Ovary (tissue), 9 donors: ENCODE measurements around the gene SEC61A2. TPM values are rescaled to one million over a fixed set of nuclear protein-coding genes. Genes with fewer than 3 reads are reported as not detected.

Experiments used
- DNase-seq, 5 donors: peaks; one replicate each; pipeline ENCODE4 v3.0.0-alpha.2; 2019 to 2020
- H3K27ac ChIP-seq, 2 donors: fragments of 200-600 bp; one replicate each; pipeline versions ENCODE4 v1.5.1 to v1.8.0; 2019 to 2022
- H3K27me3 ChIP-seq: fragments of 200-600 bp; one replicate; pipeline ENCODE4 v1.8.0; 2022
- H3K36me3 ChIP-seq: fragments of 200-600 bp; sonication (generic); one replicate; pipeline ENCODE4 v1.5.1; 2019
- H3K4me1 ChIP-seq: one replicate; pipeline ENCODE4 v1.8.1; 2013; ENCODE audit warnings: mild to moderate bottlenecking, moderate library complexity; ENCODE audit not compliant: insufficient read depth
- H3K4me3 ChIP-seq: fragments of 200-600 bp; sonication (generic); one replicate; pipeline ENCODE4 v1.5.1; 2017
- H3K9me3 ChIP-seq, 2 donors: fragments of 200-600 bp in 1 of 2; sonication (generic) in 1 of 2; one replicate each; pipeline versions ENCODE4 v1.5.1 to v1.8.1; 2013 to 2019; ENCODE audit warnings: mild to moderate bottlenecking in 1 of 2, moderate library complexity in 1 of 2
- EP300 ChIP-seq: sonication (generic); formaldehyde crosslinking; IDR thresholded peaks from one replicate; pipeline ENCODE4 v1.6.1; 2017; ENCODE audit warnings: antibody characterized with exemption
- POLR2A ChIP-seq: fragments of 450-650 bp; IDR thresholded peaks from one replicate; pipeline ENCODE4 v1.6.1; 2017; ENCODE audit warnings: antibody characterized with exemption, mild to moderate bottlenecking, moderate library complexity
- WGBS, 3 donors: extraction: QIAGEN DNeasy Blood & Tissue Kit in 1 of 3; methylation state at CpG; one replicate each; pipeline versions ENCODE4 v1.1.5 to v1.1.7; 2013 to 2017; 5-methylcytosine and 5-hydroxymethylcytosine counted together
- intact Hi-C, 4 donors: fragments of 100-400 bp; cut with DNase I; formaldehyde crosslinking; loops; one replicate each; pipeline versions ENCODE4 v1.11.0 to v1.15.1; 2022 to 2023
- polyA plus RNA-seq, 2 donors: library from polyadenylated mRNA; stranded (reverse); fragments of 200-250 nt in 1 of 2; fragments of 350-450 nt in 1 of 2; fragmentation: Illumina TruSeq in 1 of 2; extraction: RNeasy Lipid Tissue Mini Kit (QIAGEN cat#74804) in 1 of 2; gene quantifications; one replicate each; pipeline ENCODE4 v1.2.3, GENCODE V29; 2013 to 2014
- total RNA-seq, 7 donors: library from RNA; depleted of rRNA in 2 of 7; stranded (reverse); fragments of >200 nt in 2 of 7; fragmentation: NEBNext Ultra II Directional in 3 of 7; extraction: Animal tissue kit (Norgen Biotek cat#: 25700) in 3 of 7; gene quantifications; one replicate each; pipeline versions ENCODE4 v1.1.0 to v1.2.4, GENCODE V29; 2016 to 2023
- TF ChIP-seq, protein P1 (sequence below), 3 donors: fragments of 450-650 bp in 2 of 3; fragments of 200-600 bp in 1 of 3; IDR thresholded peaks; one replicate each; pipeline versions ENCODE4 v1.5.1 to v1.8.0; 2016 to 2022; ENCODE audit warnings: antibody characterized with exemption in 3 of 3, mild to moderate bottlenecking in 1 of 3
- donor health status: DM: no; HTN: no; CAD: no; lungs with moderate emphysema.
- donor health status: DM: no; HTN: no; CAD: no.
- donor health status: Bipolar disorder and iron deficiency.
- donor health status: DM: yes; HTN: yes; CAD: no.
- donor health status: DM: no; HTN: no; CAD: no.
- donor health status: DM: yes; HTN: yes; CAD: no.

SEC61A2 gene
- total and polyA plus RNA-seq, 9 donors = 7.4 to 13.4 (median 9.5) TPM

DNA sequence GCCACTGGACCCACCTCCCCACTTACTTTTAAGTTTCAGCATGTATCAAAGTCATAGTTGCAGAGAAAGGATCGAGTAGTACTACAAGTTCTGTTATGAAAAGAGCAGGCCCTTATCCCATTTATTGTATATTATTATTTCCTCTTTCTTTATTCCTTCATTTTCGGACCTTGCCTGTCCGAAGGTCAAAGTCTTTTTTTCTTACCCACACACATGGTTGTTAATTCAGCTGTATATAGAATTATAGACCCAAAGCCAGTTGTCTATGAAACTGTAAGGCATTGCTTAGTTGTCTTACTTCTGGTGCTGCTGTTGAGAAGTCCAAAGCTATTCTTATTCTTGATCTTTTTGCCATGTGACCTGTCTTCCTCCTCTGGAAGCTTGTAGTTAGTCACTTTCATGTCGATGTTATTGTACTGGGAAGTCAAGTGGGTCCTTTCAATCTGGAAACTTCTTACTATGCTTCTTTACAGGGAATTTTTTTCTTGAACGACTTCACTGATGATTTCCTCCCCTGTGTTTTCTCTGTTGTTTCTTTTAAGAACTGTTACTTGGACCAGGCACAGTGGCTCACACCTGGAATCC is 57.9 kb downstream of the SEC61A2 start:
- H3K9me3 ChIP-seq = no peaks in the 10 kb centered on the region
- TF ChIP-seq POLR2A = no peak
- TF ChIP-seq, protein P1, sequence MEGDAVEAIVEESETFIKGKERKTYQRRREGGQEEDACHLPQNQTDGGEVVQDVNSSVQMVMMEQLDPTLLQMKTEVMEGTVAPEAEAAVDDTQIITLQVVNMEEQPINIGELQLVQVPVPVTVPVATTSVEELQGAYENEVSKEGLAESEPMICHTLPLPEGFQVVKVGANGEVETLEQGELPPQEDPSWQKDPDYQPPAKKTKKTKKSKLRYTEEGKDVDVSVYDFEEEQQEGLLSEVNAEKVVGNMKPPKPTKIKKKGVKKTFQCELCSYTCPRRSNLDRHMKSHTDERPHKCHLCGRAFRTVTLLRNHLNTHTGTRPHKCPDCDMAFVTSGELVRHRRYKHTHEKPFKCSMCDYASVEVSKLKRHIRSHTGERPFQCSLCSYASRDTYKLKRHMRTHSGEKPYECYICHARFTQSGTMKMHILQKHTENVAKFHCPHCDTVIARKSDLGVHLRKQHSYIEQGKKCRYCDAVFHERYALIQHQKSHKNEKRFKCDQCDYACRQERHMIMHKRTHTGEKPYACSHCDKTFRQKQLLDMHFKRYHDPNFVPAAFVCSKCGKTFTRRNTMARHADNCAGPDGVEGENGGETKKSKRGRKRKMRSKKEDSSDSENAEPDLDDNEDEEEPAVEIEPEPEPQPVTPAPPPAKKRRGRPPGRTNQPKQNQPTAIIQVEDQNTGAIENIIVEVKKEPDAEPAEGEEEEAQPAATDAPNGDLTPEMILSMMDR (IDR thresholded peaks at IDR 0.05) = no peak
- no peak for TF ChIP-seq EP300
- H3K27me3 ChIP-seq = no peaks in the 10 kb centered on the region
- WGBS, 3 donors = 90 to 93% (median 91%) methylated on average over 5 of the region's 5 CpGs
- H3K36me3 ChIP-seq = no peaks in the 10 kb centered on the region
- H3K4me3 ChIP-seq = no peak overlapping the region
- no peaks in the 10 kb centered on the region for H3K4me1 ChIP-seq
- DNase-seq = no peak
- no peak overlapping the region for H3K27ac ChIP-seq
- intact Hi-C loops = no loop called here

DNA sequence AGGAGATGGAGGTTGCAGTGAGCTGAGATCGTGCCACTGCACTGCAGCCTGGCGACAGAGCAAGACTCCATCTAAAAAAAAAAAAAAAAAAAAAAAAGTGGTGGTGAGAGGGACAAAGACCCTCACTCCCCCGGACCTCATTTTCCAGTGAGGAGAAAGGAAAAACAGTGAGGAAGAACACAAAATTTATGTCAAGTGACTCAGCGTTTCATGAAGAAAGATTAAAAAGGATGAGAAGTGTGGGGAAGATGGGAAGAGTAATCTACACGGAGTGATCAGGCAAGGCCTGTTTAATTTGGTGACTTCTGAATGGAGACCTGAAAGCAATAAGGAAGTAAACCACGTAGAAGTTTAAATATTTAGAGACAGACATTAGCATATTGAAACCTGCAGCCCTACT is 59.2 kb downstream of the SEC61A2 start:
- Histone ChIP-seq H3K9me3 (no peaks in the 10 kb centered on the region), H3K4me1 (no peaks in the 10 kb centered on the region), H3K27me3 (no peaks in the 10 kb centered on the region), H3K4me3 (no peak overlapping the region), H3K36me3 (no peaks in the 10 kb centered on the region), H3K27ac (no peak overlapping the region)
- no peak for DNase-seq
- no peak for TF ChIP-seq POLR2A
- TF ChIP-seq, protein P1 (IDR thresholded peaks at IDR 0.05) = no peak
- TF ChIP-seq EP300 = no peak
- intact Hi-C loops = no loop called here
- whole genome bisulfite sequencing, 3 donors = 80 to 87% (median 81%) methylated on average over 6 of the region's 6 CpGs

DNA sequence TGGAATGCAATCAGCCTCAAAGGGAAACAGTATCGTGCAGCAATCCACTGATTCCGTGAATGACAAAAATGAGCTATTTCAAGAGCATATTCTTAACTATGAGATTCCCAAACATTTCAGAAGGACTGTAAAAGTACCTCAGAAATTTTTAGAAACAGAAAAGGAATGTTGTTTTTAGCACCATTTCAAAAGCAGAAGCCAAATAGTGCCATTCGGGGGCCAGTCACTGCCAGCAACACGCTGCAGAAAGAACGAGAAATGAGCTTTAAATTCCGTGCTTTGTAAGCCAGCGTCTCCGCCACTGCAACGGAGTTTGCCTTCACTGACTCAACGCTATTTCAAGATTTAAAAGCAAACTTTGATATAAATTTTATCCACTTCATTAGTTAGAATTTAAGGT is 59.9 kb downstream of the SEC61A2 start:
- 87 to 94% (median 90%) methylated on average over 10 of the region's 10 CpGs for WGBS, 3 donors
- intact Hi-C loops = no loop called here
- Histone ChIP-seq H3K27ac (no peak overlapping the region), H3K27me3 (no peaks in the 10 kb centered on the region), H3K9me3 (no peaks in the 10 kb centered on the region), H3K36me3 (no peaks in the 10 kb centered on the region), H3K4me1 (peaks cover 4% of the 10 kb centered on the region), H3K4me3 (no peak overlapping the region)
- TF ChIP-seq, protein P1 (IDR thresholded peaks at IDR 0.05) = no peak
- TF ChIP-seq POLR2A (no peak), EP300 (no peak)
- DNase-seq = no peak

DNA sequence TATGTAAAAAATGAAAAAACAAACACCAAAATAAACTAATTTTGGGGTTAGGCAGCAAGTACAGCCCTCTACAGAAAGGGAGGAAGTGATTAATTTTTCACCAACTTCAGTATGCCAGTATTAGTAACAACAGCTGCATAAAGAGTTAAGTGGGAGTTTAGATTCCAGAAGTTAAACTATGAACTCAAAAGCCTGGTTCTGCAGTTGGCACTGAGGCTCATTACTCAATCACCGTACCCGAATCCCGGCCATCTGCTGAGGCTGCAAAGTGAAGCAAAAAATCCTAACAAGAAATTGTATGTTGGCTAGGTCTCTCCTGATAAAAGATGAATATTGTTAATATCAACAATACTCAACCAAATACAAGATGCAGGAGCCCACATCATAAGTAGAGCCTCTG is 62.2 kb downstream of the SEC61A2 start:
- H3K27ac ChIP-seq = no peak overlapping the region
- H3K4me1 ChIP-seq = peaks cover 4% of the 10 kb centered on the region
- no peaks in the 10 kb centered on the region for H3K36me3 ChIP-seq
- no peaks in the 10 kb centered on the region for H3K27me3 ChIP-seq
- no peaks in the 10 kb centered on the region for H3K9me3 ChIP-seq
- no peak overlapping the region for H3K4me3 ChIP-seq
- 47 to 66% (median 63%) methylated on average over 3 of the region's 3 CpGs for WGBS, 3 donors
- intact Hi-C loops = no loop called here
- DNase-seq = no peak
- no peak for TF ChIP-seq POLR2A
- TF ChIP-seq, protein P1 (IDR thresholded peaks at IDR 0.05) = no peak
- no peak for TF ChIP-seq EP300
